Osteocyte (in vitro differentiated cells): ENCODE measurements around the gene TMEM150B. TPM values are rescaled to one million over a fixed set of nuclear protein-coding genes. Genes with fewer than 3 reads are reported as not detected.

ENCODE experiments used
- DNase-seq: peaks from one replicate; pipeline ENCODE4 v3.0.0; 2021; ENCODE audit warnings: mixed read lengths; ENCODE audit not compliant: unreplicated experiment; ENCODE audit errors: extremely low spot score
- H3K27ac Mint-ChIP-seq: one replicate; pipeline ENCODE4 v1.8.0; 2021; ENCODE audit warnings: mild to moderate bottlenecking, mixed read lengths; ENCODE audit not compliant: unreplicated experiment
- H3K27me3 Mint-ChIP-seq: one replicate; pipeline ENCODE4 v1.8.0; 2021; ENCODE audit warnings: mixed read lengths; ENCODE audit not compliant: unreplicated experiment
- H3K36me3 Mint-ChIP-seq: one replicate; pipeline ENCODE4 v1.8.0; 2021; ENCODE audit warnings: mixed read lengths; ENCODE audit not compliant: unreplicated experiment
- H3K4me1 Mint-ChIP-seq: one replicate; pipeline ENCODE4 v1.8.0; 2021; ENCODE audit warnings: mixed read lengths; ENCODE audit not compliant: unreplicated experiment
- H3K4me3 Mint-ChIP-seq: one replicate; pipeline ENCODE4 v1.8.0; 2021; ENCODE audit warnings: mild to moderate bottlenecking, moderate library complexity, mixed read lengths; ENCODE audit not compliant: unreplicated experiment
- H3K9me3 Mint-ChIP-seq: one replicate; pipeline ENCODE4 v1.8.0; 2021; ENCODE audit warnings: mixed read lengths; ENCODE audit not compliant: unreplicated experiment
- total RNA-seq: library from RNA; stranded (reverse); gene quantifications from 2 replicates; pipeline ENCODE4 v1.2.1, GENCODE V29; 2021
- TF ChIP-seq, protein P1 (sequence below): fragments of 200-600 bp; sonication (generic); IDR thresholded peaks from 2 replicates; pipeline ENCODE4 v1.5.0; 2021; ENCODE audit warnings: antibody characterized with exemption, mild to moderate bottlenecking, moderate library complexity

TMEM150B gene
- total RNA-seq, 1 donor from 2014 or later: not detected

- no peaks in the 10 kb centered on the region for H3K36me3 Mint-ChIP-seq
- peak within 1 kb of the TSS; percentile 75 for H3K4me3 Mint-ChIP-seq
- no peaks in the 10 kb centered on the region for H3K27me3 Mint-ChIP-seq
- peak within 1 kb of the TSS; percentile 77 for H3K27ac Mint-ChIP-seq
- DNase-seq: no peak
- H3K4me1 Mint-ChIP-seq: peaks cover 25% of the 10 kb centered on the region
- no peaks in the 10 kb centered on the region for H3K9me3 Mint-ChIP-seq
- TF ChIP-seq, protein P1, sequence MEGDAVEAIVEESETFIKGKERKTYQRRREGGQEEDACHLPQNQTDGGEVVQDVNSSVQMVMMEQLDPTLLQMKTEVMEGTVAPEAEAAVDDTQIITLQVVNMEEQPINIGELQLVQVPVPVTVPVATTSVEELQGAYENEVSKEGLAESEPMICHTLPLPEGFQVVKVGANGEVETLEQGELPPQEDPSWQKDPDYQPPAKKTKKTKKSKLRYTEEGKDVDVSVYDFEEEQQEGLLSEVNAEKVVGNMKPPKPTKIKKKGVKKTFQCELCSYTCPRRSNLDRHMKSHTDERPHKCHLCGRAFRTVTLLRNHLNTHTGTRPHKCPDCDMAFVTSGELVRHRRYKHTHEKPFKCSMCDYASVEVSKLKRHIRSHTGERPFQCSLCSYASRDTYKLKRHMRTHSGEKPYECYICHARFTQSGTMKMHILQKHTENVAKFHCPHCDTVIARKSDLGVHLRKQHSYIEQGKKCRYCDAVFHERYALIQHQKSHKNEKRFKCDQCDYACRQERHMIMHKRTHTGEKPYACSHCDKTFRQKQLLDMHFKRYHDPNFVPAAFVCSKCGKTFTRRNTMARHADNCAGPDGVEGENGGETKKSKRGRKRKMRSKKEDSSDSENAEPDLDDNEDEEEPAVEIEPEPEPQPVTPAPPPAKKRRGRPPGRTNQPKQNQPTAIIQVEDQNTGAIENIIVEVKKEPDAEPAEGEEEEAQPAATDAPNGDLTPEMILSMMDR: no peak
These were observed 41.4 kb downstream of the TMEM150B start, which contains the start of gene BRSK1 for GRCh38 chr19:55283548-55284377. BRSK1 (plus strand) TSS chr19:55283997; CDS start chr19:55284443, 446 bp downstream.

GRCh38 chr19:55279770-55280643 is 45.1 kb downstream of the TMEM150B start, which contains the start of gene HSPBP1:
HSPBP1 (minus strand) TSS chr19:55280110; CDS start chr19:55279608, 502 bp downstream.
- H3K4me3 Mint-ChIP-seq: peak within 1 kb of the TSS; percentile 100
- no peaks in the 10 kb centered on the region for H3K9me3 Mint-ChIP-seq
- no peaks in the 10 kb centered on the region for H3K27me3 Mint-ChIP-seq
- peak; percentile 98 for DNase-seq
- H3K36me3 Mint-ChIP-seq: peaks cover 5% of the 10 kb centered on the region
- peak within 1 kb of the TSS; percentile 99 for H3K27ac Mint-ChIP-seq
- peaks cover 17% of the 10 kb centered on the region for H3K4me1 Mint-ChIP-seq
- TF ChIP-seq, protein P1: no peak

- TF ChIP-seq, protein P1: no peak
- H3K27ac Mint-ChIP-seq: peak overlapping the region; percentile 99
- DNase-seq: no peak
- peaks cover 14% of the 10 kb centered on the region for H3K4me1 Mint-ChIP-seq
- H3K4me3 Mint-ChIP-seq: peak overlapping the region; percentile 100
- H3K27me3 Mint-ChIP-seq: no peaks in the 10 kb centered on the region
- no peaks in the 10 kb centered on the region for H3K9me3 Mint-ChIP-seq
- peaks cover 8% of the 10 kb centered on the region for H3K36me3 Mint-ChIP-seq
These were observed 45.8 kb downstream of the TMEM150B start for GRCh38 chr19:55279340-55279739.

DNA sequence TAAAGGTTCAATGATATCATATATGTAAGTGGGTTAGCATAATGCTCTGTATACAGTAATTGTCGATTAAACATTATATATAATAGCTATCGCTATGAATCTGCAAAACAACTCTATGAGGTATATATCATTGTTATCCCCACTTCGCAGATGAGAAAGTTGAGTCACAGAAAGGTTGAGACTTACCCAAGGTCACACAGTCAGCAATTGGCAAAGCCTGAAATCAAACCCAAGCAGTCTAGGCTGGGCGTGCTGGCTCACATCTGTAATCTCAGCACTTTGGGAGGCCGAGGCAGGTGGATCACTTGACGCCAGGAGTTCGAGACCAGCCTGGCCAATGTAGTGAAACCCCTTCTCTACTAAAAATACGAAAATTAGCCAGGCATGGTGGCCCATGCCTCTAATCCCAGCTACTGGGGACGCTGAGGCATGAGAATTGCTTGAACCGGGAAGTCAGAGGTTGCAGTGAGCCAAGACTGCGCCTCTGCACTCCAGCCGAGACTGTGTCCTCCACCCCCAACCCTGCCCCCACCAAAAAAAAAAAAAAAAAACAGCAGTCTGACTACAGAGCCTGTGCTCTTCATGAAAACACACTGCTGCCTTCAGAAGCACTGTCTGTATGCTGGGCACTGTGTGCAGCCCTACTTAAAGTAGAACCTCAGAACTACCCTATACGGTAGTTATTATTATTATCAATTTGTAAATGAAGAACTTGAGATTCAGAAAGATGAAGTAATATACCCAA is 46.6 kb downstream of the TMEM150B start:
- no peak for DNase-seq
- Mint-ChIP-seq H3K27ac (peak overlapping the region; percentile 14), H3K4me3 (peak overlapping the region; percentile 100), H3K4me1 (peaks cover 12% of the 10 kb centered on the region), H3K36me3 (peaks cover 10% of the 10 kb centered on the region), H3K27me3 (no peaks in the 10 kb centered on the region), H3K9me3 (no peaks in the 10 kb centered on the region)
- TF ChIP-seq, protein P1: no peak
